GM23338 (cell line): ENCODE data around the gene CEACAM16.

Experiments used
- CREB1 ChIP-seq: fragments of 250-450 bp; sonication (Bioruptor Pico); IDR thresholded peaks from 2 replicates; pipeline ENCODE4 v1.5.0; 2020; ENCODE audit warnings: low read depth, mild to moderate bottlenecking, moderate library complexity
- CTCF ChIP-seq, 2 experiments: fragments of 200-600 bp in 1 of 2; sonication (generic) in 1 of 2; conservative IDR thresholded peaks; 2 replicates each; pipeline versions ENCODE4 v1.5.1 to v1.6.1; 2016 to 2017; ENCODE audit warnings: antibody characterized with exemption in 2 of 2, low read depth in 2 of 2, mild to moderate bottlenecking in 2 of 2, moderate library complexity in 1 of 2
- EZH2 ChIP-seq: fragments of 200-600 bp; sonication (generic); IDR thresholded peaks from one replicate; pipeline ENCODE4 v1.8.0; 2017; ENCODE audit warnings: antibody characterized with exemption, mild to moderate bottlenecking, low read depth; ENCODE audit not compliant: unreplicated experiment
- EZH2phosphoT487 ChIP-seq: fragments of 200-600 bp; sonication (generic); IDR thresholded peaks from one replicate; pipeline ENCODE4 v1.8.1; 2018; ENCODE audit warnings: antibody characterized with exemption; ENCODE audit not compliant: unreplicated experiment
- JUNB ChIP-seq: IDR thresholded peaks from one replicate; pipeline ENCODE4 v1.6.1; 2016; ENCODE audit warnings: antibody characterized with exemption; ENCODE audit not compliant: unreplicated experiment
- POLR2AphosphoS5 ChIP-seq: IDR thresholded peaks from 2 replicates; pipeline ENCODE4 v1.6.1; 2016; ENCODE audit warnings: antibody characterized with exemption, low read depth
- REST ChIP-seq: IDR thresholded peaks from one replicate; pipeline ENCODE4 v1.6.1; 2018; ENCODE audit warnings: antibody characterized with exemption; ENCODE audit not compliant: unreplicated experiment
- TF ChIP-seq, protein P1 (sequence below): IDR thresholded peaks from 2 replicates; pipeline ENCODE4 v1.6.1; 2016; ENCODE audit warnings: antibody characterized with exemption
- TF ChIP-seq, protein P2 (sequence below): fragments of 250-450 bp; sonication (Bioruptor Pico); IDR thresholded peaks from 2 replicates; pipeline ENCODE4 v1.5.0; 2020; ENCODE audit warnings: mild to moderate bottlenecking, moderate library complexity

DNA sequence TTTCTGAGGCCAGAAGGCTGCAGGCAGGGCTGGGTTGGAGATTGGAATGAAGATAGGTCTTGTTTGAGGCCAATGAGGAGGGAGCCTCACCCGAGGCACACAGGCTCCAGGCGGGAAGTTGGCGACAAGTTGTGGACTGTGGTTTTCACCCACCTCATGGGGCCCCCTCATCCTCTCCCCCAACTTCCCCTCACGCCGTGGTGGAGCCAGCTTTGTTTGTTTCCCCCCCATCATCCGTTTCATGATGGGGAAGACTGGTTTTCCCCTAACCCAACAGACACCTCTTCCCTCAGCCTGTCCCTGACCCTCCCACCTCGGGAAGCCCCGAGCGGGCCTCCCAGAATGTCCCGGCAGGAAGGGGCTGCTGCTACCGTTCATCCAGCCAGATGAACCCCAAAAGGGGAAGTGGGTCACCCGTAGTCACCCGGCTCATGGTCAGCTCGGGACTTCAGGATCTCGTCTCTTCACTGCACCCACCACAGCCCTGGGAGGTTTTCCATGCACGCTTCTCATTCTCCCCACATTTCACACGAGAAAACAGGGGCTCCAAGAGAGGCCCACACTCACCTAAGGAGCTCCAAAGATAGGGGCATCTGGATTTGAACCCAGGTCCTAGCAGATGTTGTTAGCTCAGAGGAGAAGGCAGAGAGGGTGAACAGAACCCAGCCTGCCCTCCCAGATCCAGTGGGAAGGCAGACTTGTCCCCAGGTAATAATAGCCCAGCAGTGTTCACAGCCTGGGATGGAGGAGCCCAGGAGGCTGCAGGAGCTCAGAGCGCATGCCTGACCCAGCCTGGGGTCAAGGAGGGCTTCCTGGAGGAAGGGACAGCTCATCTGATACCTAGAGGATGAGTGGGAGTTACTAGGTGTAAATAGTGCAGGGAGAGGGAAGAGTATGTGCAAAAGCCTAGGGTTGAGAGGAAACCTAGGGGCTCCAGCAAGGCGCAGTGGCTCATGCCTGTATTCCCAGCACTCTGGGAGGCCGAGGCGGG, 23.5 kb downstream of the CEACAM16 start:
- TF ChIP-seq CTCF (conservative IDR thresholded peaks at IDR 0.05; ENCODE audit: low read depth in 2 of 2) (no peak), REST (no peak), POLR2AphosphoS5 (no peak), CREB1 (no peak), EZH2phosphoT487 (no peak), EZH2 (no peak), JUNB (no peak)
- TF ChIP-seq, protein P1, sequence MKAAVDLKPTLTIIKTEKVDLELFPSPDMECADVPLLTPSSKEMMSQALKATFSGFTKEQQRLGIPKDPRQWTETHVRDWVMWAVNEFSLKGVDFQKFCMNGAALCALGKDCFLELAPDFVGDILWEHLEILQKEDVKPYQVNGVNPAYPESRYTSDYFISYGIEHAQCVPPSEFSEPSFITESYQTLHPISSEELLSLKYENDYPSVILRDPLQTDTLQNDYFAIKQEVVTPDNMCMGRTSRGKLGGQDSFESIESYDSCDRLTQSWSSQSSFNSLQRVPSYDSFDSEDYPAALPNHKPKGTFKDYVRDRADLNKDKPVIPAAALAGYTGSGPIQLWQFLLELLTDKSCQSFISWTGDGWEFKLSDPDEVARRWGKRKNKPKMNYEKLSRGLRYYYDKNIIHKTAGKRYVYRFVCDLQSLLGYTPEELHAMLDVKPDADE = no peak
- TF ChIP-seq, protein P2, sequence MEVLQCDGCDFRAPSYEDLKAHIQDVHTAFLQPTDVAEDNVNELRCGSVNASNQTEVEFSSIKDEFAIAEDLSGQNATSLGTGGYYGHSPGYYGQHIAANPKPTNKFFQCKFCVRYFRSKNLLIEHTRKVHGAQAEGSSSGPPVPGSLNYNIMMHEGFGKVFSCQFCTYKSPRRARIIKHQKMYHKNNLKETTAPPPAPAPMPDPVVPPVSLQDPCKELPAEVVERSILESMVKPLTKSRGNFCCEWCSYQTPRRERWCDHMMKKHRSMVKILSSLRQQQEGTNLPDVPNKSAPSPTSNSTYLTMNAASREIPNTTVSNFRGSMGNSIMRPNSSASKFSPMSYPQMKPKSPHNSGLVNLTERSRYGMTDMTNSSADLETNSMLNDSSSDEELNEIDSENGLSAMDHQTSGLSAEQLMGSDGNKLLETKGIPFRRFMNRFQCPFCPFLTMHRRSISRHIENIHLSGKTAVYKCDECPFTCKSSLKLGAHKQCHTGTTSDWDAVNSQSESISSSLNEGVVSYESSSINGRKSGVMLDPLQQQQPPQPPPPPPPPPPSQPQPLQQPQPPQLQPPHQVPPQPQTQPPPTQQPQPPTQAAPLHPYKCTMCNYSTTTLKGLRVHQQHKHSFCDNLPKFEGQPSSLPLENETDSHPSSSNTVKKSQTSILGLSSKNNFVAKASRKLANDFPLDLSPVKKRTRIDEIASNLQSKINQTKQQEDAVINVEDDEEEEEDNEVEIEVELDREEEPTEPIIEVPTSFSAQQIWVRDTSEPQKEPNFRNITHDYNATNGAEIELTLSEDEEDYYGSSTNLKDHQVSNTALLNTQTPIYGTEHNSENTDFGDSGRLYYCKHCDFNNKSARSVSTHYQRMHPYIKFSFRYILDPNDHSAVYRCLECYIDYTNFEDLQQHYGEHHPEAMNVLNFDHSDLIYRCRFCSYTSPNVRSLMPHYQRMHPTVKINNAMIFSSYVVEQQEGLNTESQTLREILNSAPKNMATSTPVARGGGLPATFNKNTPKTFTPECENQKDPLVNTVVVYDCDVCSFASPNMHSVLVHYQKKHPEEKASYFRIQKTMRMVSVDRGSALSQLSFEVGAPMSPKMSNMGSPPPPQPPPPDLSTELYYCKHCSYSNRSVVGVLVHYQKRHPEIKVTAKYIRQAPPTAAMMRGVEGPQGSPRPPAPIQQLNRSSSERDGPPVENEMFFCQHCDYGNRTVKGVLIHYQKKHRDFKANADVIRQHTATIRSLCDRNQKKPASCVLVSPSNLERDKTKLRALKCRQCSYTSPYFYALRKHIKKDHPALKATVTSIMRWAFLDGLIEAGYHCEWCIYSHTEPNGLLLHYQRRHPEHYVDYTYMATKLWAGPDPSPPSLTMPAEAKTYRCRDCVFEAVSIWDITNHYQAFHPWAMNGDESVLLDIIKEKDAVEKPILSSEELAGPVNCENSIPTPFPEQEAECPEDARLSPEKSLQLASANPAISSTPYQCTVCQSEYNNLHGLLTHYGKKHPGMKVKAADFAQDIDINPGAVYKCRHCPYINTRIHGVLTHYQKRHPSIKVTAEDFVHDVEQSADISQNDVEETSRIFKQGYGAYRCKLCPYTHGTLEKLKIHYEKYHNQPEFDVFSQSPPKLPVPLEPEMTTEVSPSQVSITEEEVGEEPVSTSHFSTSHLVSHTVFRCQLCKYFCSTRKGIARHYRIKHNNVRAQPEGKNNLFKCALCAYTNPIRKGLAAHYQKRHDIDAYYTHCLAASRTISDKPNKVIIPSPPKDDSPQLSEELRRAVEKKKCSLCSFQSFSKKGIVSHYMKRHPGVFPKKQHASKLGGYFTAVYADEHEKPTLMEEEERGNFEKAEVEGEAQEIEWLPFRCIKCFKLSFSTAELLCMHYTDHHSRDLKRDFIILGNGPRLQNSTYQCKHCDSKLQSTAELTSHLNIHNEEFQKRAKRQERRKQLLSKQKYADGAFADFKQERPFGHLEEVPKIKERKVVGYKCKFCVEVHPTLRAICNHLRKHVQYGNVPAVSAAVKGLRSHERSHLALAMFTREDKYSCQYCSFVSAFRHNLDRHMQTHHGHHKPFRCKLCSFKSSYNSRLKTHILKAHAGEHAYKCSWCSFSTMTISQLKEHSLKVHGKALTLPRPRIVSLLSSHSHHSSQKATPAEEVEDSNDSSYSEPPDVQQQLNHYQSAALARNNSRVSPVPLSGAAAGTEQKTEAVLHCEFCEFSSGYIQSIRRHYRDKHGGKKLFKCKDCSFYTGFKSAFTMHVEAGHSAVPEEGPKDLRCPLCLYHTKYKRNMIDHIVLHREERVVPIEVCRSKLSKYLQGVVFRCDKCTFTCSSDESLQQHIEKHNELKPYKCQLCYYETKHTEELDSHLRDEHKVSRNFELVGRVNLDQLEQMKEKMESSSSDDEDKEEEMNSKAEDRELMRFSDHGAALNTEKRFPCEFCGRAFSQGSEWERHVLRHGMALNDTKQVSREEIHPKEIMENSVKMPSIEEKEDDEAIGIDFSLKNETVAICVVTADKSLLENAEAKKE (CRISPR knock-in tag) = no peak
